Measurements from ENCODE around the gene AK8. TPM values are rescaled to one million over a fixed set of nuclear protein-coding genes. Genes with fewer than 3 reads are reported as not detected.

The AK8 gene
- total and polyA plus RNA-seq, 9 of the 15 experiments (the other 6 are each of a cell fraction or from before 2014, with no cell fraction given): 0.06 to 0.37 TPM; not detected in 7

GRCh38 chr9:132888151-132888550 lies 10.1 kb upstream of the AK8 start (continued):
- TF ChIP-seq, protein P1, sequence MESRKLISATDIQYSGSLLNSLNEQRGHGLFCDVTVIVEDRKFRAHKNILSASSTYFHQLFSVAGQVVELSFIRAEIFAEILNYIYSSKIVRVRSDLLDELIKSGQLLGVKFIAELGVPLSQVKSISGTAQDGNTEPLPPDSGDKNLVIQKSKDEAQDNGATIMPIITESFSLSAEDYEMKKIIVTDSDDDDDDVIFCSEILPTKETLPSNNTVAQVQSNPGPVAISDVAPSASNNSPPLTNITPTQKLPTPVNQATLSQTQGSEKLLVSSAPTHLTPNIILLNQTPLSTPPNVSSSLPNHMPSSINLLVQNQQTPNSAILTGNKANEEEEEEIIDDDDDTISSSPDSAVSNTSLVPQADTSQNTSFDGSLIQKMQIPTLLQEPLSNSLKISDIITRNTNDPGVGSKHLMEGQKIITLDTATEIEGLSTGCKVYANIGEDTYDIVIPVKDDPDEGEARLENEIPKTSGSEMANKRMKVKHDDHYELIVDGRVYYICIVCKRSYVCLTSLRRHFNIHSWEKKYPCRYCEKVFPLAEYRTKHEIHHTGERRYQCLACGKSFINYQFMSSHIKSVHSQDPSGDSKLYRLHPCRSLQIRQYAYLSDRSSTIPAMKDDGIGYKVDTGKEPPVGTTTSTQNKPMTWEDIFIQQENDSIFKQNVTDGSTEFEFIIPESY (CRISPR knock-in tag; IDR thresholded peaks at IDR 0.05): no peak
- no peak for TF ChIP-seq ARNT (IDR thresholded peaks at IDR 0.05)
- TF ChIP-seq, protein P2, sequence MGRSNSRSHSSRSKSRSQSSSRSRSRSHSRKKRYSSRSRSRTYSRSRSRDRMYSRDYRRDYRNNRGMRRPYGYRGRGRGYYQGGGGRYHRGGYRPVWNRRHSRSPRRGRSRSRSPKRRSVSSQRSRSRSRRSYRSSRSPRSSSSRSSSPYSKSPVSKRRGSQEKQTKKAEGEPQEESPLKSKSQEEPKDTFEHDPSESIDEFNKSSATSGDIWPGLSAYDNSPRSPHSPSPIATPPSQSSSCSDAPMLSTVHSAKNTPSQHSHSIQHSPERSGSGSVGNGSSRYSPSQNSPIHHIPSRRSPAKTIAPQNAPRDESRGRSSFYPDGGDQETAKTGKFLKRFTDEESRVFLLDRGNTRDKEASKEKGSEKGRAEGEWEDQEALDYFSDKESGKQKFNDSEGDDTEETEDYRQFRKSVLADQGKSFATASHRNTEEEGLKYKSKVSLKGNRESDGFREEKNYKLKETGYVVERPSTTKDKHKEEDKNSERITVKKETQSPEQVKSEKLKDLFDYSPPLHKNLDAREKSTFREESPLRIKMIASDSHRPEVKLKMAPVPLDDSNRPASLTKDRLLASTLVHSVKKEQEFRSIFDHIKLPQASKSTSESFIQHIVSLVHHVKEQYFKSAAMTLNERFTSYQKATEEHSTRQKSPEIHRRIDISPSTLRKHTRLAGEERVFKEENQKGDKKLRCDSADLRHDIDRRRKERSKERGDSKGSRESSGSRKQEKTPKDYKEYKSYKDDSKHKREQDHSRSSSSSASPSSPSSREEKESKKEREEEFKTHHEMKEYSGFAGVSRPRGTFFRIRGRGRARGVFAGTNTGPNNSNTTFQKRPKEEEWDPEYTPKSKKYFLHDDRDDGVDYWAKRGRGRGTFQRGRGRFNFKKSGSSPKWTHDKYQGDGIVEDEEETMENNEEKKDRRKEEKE (IDR thresholded peaks at IDR 0.05; ENCODE audit: borderline replicate concordance in 1 of 2, control insufficient read depth in 1 of 2, low read depth in 2 of 2, low read length in 1 of 2): no peak
- no peak for TF ChIP-seq CREBBP (IDR thresholded peaks at IDR 0.05; ENCODE audit: low read depth, low read length)
- no peak for TF ChIP-seq MCM7 (IDR thresholded peaks at IDR 0.05)
- TF ChIP-seq, protein P3, sequence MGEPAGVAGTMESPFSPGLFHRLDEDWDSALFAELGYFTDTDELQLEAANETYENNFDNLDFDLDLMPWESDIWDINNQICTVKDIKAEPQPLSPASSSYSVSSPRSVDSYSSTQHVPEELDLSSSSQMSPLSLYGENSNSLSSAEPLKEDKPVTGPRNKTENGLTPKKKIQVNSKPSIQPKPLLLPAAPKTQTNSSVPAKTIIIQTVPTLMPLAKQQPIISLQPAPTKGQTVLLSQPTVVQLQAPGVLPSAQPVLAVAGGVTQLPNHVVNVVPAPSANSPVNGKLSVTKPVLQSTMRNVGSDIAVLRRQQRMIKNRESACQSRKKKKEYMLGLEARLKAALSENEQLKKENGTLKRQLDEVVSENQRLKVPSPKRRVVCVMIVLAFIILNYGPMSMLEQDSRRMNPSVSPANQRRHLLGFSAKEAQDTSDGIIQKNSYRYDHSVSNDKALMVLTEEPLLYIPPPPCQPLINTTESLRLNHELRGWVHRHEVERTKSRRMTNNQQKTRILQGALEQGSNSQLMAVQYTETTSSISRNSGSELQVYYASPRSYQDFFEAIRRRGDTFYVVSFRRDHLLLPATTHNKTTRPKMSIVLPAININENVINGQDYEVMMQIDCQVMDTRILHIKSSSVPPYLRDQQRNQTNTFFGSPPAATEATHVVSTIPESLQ (CRISPR knock-in tag; IDR thresholded peaks at IDR 0.05): no peak
- no peak for TF ChIP-seq SIX5 (IDR thresholded peaks at IDR 0.05; ENCODE audit: borderline replicate concordance in 1 of 2, insufficient read depth in 1 of 2, low read depth in 1 of 2, low read length in 2 of 2)
- no peak for TF ChIP-seq NR0B1 (IDR thresholded peaks at IDR 0.05; ENCODE audit: partially characterized antibody)
- no peak for TF ChIP-seq ZFP1 (CRISPR knock-in tag; IDR thresholded peaks at IDR 0.05)
- TF ChIP-seq SAFB (IDR thresholded peaks at IDR 0.05; ENCODE audit: borderline replicate concordance, low read depth, low read length): no peak
- TF ChIP-seq, protein P4, sequence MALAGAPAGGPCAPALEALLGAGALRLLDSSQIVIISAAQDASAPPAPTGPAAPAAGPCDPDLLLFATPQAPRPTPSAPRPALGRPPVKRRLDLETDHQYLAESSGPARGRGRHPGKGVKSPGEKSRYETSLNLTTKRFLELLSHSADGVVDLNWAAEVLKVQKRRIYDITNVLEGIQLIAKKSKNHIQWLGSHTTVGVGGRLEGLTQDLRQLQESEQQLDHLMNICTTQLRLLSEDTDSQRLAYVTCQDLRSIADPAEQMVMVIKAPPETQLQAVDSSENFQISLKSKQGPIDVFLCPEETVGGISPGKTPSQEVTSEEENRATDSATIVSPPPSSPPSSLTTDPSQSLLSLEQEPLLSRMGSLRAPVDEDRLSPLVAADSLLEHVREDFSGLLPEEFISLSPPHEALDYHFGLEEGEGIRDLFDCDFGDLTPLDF (CRISPR knock-in tag; IDR thresholded peaks at IDR 0.05): no peak
- TF ChIP-seq U2AF1 (optimal IDR thresholded peaks at IDR 0.05; ENCODE audit: low read depth, low read length): no peak

Data from K562 (cell line).